HG03565 (cell line): ENCODE measurements around the gene AIG1.
"Not testable (repeated sequence)": the region's sequence is repeated elsewhere in the genome, so short reads cannot be mapped to it uniquely, and the experiment has no call there.

ENCODE experiments used
- ATAC-seq: cut with Tn5 transposase; IDR thresholded peaks from one replicate; pipeline ENCODE4 v1.9.1; 2021; ENCODE audit warnings: mild to moderate bottlenecking, moderate library complexity; ENCODE audit not compliant: unreplicated experiment

The AIG1 gene

GRCh38 chr6:143125455-143125854, 64.8 kb downstream of the AIG1 start:
- ATAC-seq = no peak

GRCh38 chr6:143125864-143126573, 65.3 kb downstream of the AIG1 start:
- no peak for ATAC-seq

GRCh38 chr6:143126574-143126941, 65.9 kb downstream of the AIG1 start:
- no peak for ATAC-seq

- no peak for ATAC-seq
These were observed 67.4 kb downstream of the AIG1 start for GRCh38 chr6:143127941-143128680.

- no peak for ATAC-seq
These were observed 68.0 kb downstream of the AIG1 start for GRCh38 chr6:143128681-143129015.

GRCh38 chr6:143130928-143131327, 70.2 kb downstream of the AIG1 start:
- no peak for ATAC-seq

- ATAC-seq = no peak
These were observed 74.6 kb downstream of the AIG1 start for GRCh38 chr6:143135325-143135724.

GRCh38 chr6:143135797-143136561, 75.3 kb downstream of the AIG1 start:
- no peak for ATAC-seq

- no peak for ATAC-seq
These were observed 76.0 kb downstream of the AIG1 start for GRCh38 chr6:143136647-143137046.

GRCh38 chr6:143139239-143139784, 78.6 kb downstream of the AIG1 start:
- no peak for ATAC-seq

GRCh38 chr6:143139884-143140283, 79.2 kb downstream of the AIG1 start:
- ATAC-seq = not testable (repeated sequence)

- ATAC-seq = no peak
These were observed 80.1 kb downstream of the AIG1 start for GRCh38 chr6:143140767-143141166.

- ATAC-seq = no peak
These were observed 80.8 kb downstream of the AIG1 start for GRCh38 chr6:143141442-143141841.

- ATAC-seq = no peak
These were observed 85.6 kb downstream of the AIG1 start for GRCh38 chr6:143146186-143146851.

GRCh38 chr6:143149771-143150170, 89.1 kb downstream of the AIG1 start:
- no peak for ATAC-seq

- ATAC-seq = no peak
These were observed 89.6 kb downstream of the AIG1 start for GRCh38 chr6:143150281-143150680.

GRCh38 chr6:143151381-143151780, 90.7 kb downstream of the AIG1 start:
- no peak for ATAC-seq

GRCh38 chr6:143155681-143156080, 95.0 kb downstream of the AIG1 start:
- ATAC-seq = no peak

GRCh38 chr6:143157131-143157530, 96.4 kb downstream of the AIG1 start:
- no peak for ATAC-seq

GRCh38 chr6:143158113-143158581, 97.5 kb downstream of the AIG1 start:
- no peak for ATAC-seq

- ATAC-seq = no peak
These were observed 98.3 kb downstream of the AIG1 start for GRCh38 chr6:143159001-143159400.
